Activated naive CD4-positive, alpha-beta T cell (primary cell): ENCODE measurements around the gene HDAC3.
A peak's percentile ranks its signal among the peaks of the same experiment; 100 is the strongest.
"Not testable (repeated sequence)": the region's sequence is repeated elsewhere in the genome, so short reads cannot be mapped to it uniquely, and the experiment has no call there.

Experiments used
- DNase-seq, 4 experiments: peaks; one replicate each; lab custom pipeline; 2025; lab: John Stamatoyannopoulos, UW

HDAC3 gene

GRCh38 chr5:141634720-141635119 lies 1.9 kb downstream of the HDAC3 start:
- DNase-seq, result no peak

DNA sequence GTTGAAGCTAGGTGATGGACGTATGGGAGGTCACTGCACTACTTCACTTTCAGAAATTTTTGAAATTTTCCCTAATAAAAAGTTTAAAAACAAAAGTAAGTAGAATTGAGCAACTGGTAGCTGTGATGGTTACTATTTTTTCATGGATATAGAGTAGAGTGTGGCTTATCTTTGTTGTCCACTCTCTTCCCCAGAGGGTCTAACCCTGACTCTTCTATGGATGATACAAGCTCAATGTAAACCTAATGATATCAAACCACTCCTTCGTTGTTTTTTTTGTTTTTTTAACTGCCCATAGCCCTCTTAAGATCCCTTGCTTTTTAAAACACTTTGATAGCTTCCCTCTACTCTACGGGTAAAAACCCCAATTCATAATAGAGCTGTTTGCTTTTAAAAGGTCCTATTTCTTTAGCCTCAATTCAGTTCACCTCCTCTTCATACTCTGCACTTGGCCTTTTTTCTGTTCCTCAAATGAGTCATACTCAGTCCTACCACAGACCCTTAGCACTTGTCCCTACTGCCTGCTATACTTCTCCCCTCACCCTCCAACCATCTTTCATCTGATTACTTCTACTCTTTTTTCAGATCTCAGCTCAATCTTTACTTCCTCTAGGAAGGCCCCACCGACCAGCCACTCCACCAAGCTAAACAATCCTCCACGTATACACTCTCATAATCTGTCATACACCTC lies 2.6 kb downstream of the HDAC3 start:
- no peak for DNase-seq

DNA sequence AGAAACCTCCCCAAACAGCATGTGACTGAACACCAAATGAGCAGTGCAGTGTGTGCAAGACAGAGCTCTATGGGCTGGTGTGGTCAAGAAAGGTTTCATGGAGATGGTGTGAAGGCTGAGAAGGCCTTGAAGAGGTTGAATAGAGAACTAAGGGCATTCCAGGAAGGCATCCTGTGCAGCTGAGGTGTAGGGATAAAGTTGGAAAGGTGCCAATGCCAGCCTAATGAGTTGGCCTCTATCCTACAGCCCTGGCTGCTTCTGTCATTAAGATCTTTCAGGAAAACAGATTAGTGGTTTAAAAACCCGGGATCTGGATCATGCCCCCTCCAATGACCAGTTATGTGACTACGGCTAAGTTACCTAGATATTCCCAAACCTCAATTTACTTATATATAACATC lies 4.0 kb downstream of the HDAC3 start:
- no peak for DNase-seq

- DNase-seq, result no peak
These were observed 6.0 kb downstream of the HDAC3 start for GRCh38 chr5:141630570-141631140.

DNA sequence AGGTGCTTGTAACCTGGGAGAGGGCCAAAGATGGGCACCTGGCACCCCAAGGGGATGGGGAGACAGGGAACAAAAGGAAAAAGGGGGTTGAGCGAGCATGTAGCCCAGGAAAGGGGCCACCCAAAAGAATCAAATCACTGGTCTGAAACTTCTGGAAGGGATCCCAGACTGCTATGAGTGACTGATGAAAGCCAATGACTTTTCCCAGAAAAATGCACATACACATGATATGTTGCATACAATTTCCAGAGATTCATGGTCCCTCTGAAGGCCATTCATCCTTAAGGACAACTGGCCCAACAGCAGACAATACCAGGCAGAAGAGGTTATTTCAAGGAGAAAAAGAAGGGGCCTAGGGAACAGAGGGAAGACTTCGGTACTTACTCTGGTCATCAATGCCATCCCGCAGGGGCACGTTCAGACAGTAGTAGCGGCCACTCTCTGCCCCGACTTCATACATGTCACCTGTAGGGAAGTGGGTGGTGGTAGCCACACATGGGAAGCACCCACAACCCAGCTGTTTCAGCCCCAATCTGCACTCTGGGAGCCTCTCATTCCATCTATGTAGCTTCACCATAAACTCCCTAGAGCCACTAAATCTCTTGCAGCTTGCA lies 8.4 kb downstream of the HDAC3 start:
- no peak for DNase-seq

- no peak for DNase-seq
These were observed 13.0 kb downstream of the HDAC3 start for GRCh38 chr5:141623611-141624010.

- DNase-seq, result no peak
These were observed 13.5 kb downstream of the HDAC3 start for GRCh38 chr5:141623186-141623585.

- DNase-seq, result peak; percentile 94 to 97 (median 96)
These were observed 17.7 kb downstream of the HDAC3 start, which contains the start of gene DIAPH1 for GRCh38 chr5:141618804-141619554. DIAPH1 (minus strand) TSS chr5:141619000; CDS start chr5:141618914, 86 bp downstream.

DNA sequence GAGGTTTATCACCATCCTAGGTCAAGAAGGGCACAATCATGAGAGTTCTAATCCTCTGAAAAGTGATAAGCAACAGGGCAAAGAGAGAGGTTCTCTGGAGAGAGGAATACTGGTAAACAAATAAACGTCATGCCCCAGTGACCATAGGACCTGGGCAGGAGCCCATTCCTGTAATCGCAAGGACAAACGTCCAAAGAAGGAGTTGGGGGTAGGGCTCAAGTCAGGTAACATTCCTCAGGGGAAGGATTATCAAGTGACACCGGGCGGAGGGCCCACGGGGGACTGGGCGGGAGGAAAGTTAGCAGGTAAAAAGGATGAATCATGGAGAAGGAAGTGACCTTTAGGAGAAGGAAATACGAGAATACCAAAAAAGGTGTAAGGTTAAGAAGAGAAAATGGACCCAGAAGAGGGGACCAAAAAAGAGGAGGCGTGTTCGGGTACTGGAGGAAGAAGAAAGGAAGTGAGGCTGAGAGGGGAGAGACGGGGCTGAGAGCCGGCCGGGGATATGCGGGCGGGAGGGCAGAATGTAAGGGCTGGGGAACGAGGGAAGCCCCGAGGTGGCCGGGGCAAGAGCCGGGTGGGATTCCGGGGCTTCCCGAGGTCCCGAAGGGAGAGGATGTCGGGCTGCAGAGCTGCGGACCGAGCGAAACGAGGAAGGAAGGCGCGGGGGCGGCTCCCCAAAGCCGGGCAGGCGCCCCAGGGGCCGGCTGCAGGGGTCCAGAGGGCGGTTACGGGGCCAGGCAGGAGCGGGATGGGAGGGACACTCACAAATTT lies 18.4 kb downstream of the HDAC3 start:
- DNase-seq, result peak in 2 of 4 experiments; percentile 37 to 39

DNA sequence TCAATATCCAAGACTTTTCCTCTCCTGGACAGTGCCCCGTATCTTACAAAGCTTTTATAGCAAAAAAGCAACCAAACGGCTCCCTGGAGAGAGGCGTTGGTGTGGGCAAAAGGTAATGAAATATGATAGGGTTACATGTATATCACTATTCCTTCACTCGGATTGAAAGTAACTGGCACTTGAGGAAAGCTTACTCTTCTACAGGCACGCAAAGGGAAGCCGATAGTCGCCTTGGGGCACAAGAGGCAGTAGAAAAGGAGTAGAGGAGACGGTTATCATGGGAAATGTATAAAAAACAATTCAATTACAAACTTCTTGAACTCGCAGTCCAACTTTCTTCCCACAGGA lies 19.0 kb downstream of the HDAC3 start:
- DNase-seq, result no peak

- DNase-seq, result no peak
These were observed 19.5 kb downstream of the HDAC3 start for GRCh38 chr5:141617128-141617527.

DNA sequence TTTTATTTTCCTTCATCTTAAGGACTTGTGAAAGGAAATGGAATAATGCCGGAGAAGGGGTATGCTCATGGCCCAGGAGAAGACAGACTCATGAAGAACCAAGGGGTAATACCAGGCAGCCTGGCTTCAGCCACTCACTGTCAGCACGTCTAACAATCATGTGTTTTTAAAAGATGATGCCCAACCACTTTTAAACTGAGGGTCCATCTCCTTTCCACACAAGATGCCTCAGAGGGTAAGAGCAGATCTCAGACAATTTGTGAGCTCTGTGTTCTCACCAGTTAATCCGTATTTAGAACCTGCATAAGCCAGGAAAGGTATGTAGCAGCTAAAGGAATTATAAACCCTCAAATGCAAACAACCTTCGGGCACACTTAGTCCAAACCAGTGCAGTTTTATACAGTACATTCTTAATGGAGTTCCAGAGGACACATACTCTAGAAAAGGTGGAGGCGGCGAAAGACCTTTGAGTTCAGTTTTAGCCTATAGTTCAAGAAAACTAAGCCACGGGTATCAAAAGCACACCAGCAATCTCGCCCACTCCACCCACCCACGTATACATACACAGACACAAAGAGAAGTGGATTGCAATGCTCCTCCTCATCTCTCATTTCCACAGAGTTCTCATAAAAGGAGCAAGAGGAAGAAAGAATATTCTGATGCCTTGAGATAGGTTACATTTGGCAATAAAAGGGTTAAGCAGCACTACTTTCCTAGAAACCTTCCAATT lies 20.5 kb downstream of the HDAC3 start:
- DNase-seq, result no peak

DNA sequence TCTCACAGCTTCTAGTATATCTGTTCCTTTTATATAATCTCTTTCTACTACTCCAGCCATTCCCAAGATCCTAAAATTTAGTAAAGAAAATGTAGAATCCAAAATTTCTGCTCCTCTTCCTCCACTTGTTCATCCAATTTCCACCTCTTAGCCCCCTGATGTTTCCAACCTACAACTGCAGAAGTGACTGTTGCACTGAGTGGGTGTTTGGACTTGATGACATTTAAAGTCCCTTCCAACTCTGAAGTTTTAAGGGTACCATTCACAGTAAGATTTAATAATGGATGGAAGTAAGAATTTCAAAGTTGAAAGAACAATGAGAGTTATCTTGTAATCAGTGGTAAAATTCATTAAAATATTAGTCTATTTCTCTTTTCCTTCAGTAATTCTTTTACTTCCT lies 23.3 kb downstream of the HDAC3 start:
- DNase-seq, result no peak

GRCh38 chr5:141611289-141611688 lies 25.4 kb downstream of the HDAC3 start:
- DNase-seq, result no peak

DNA sequence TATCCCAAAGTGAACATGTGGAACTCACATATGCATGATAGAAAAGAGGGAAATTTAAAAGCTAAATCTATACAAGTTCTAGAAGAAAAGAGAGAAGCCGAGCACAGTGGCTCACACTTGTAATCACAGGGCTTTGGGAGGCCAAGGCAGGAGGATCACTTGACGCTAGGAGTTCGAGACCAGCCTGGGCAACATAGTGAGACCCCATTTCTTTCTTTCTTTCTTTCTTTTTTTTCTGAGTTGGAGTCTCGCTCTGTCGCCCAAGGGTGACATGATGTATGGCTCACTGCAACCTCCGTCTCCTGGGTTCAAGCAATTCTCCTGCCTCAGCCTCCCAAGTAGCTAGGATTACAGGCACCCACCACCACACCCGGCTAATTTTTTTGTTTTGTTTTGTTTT lies 26.7 kb downstream of the HDAC3 start:
- DNase-seq, result not testable (repeated sequence)

DNA sequence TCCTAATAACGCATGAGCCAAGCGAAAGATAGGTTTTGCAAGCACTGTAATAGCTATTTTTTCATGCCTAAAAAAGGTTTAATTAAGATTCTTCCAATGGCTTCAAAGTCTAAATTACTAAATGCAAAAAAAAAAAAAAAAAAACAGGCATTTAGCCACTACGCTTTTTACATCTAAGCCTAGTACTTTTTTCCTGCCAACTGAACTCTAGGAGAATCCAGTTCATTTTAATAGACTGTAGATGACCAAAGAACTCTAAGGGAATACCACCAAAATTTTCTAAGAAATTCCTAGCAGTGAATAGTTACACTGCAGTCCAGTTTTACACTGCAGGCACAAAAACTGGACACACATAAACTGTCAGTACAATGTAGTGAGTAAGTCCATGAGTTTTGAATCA lies 27.6 kb downstream of the HDAC3 start:
- DNase-seq, result no peak

DNA sequence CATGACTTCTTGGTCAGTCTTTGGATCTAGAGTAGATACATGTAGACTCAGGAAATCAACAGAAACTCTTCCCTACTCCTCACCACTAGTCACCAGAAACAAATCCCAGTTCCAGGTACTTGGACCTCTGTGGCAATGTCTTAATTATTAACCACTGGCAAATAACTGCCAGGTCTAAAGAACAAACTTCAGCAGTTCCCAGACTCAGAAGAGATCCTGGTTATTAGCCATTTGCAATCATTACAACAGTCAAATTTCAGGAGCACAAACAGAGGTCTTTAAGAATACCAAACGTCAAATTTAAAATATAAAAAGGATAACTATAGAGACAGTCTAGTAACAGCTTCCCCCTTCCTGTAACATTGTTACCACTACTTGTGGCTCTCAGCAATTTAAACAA lies 28.1 kb downstream of the HDAC3 start:
- DNase-seq, result no peak

DNA sequence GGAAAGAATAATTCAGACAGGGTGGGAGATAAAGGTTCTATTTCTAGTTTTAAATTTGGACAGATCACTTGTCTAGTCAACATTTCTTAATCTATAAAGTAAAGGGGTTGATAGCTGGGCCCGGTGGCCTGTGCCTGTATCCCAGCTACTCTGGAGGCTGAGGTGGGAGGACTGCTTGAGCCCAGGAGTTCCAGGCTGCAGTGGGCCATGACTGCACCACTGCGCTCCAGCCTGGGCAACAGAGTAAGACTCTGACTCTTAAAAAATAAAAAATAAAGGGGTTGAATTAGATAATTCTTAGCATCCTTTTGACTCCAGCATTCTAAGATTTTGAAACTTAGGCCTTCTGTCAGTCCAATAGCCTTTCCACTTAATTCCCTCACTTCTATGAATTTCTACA lies 28.6 kb downstream of the HDAC3 start:
- no peak for DNase-seq

GRCh38 chr5:141605523-141606277 lies 30.9 kb downstream of the HDAC3 start:
- peak in 2 of 4 experiments; percentile 30 to 33 for DNase-seq

DNA sequence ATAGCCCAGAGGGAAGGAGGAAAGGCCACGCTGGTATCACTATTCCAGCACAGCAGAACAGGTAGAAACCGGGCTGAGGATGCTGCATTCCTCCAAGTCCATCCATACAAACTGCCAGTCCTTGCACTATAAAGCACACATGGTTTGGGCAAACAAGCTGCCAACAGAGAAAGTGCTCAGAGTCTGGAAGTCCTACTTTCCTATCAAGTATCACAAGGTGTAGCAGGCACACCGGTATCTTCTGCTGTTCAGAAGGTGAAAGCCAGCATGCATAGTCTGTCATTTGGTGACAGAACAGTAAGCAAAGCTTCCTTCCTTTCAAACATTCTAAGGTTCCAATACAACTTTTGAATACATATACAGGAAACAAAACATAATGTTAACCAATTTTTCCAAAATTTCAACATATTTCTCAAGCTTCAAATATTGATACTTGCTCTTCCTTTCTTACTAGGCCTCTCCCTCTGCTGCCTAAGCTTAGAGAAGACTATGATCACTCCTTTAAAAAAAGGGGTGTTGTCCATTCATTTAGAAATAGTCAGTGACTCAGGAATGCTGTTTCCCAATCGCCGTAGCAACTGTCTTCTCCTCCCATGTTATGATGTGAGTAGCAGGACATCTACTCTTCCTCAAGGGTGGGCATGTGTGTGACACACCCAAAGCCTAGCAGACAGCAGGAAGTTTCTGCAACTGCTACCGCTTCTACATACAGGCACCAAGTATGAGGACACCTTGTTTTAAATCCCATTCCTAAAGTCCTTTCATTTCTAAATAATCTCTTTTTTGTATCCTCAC lies 32.5 kb downstream of the HDAC3 start:
- no peak for DNase-seq
